ENCODE results near the gene FAM13A. TPM values are rescaled to one million over a fixed set of nuclear protein-coding genes. Genes with fewer than 3 reads are reported as not detected.

FAM13A gene
- total and polyA plus RNA-seq, 2 donors (not counting 1 experiment from before 2014, with no cell fraction given), result 0.51 to 2.1 TPM

DNA sequence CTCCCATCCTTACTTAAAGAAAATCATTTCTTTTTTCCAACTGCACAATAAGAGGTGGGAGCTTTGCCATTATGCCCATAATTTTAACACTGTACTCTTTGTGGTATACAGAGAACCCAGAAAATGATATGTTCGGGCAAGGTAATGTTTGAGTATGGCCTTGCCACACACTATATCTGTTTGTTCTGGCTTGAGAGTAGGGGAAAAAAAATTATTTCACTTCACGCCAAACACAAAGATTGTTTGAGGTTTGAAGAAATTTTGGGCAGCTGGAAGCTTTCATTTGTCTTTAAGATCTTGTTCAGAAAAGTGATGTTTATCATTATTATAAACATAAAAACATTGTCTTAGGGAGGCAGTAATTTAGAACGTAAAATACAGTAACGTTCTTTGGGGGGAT, 244.0 kb downstream of the FAM13A start:
- Histone ChIP-seq H3K27me3 (replicated peaks in 1 of 4; ENCODE audit: control extremely low read depth in 1 of 4, control insufficient read depth in 3 of 4, insufficient read depth in 4 of 4, low read length in 3 of 4) (no peaks in the 10 kb centered on the region), H3K79me2 (ENCODE audit: control insufficient read depth, insufficient read depth, low read length) (no peaks in the 10 kb centered on the region), H3K27ac (ENCODE audit: low read length in 2 of 2) (no peak overlapping the region), H3K4me2 (replicated peaks; ENCODE audit: low read depth, low read length, poor library complexity, severe bottlenecking) (no peak overlapping the region), H3K36me3 (replicated peaks in 1 of 2; ENCODE audit: control extremely low read depth in 1 of 2, control insufficient read depth in 1 of 2, extremely low read depth in 1 of 2, insufficient read depth in 2 of 2, low read length in 1 of 2) (no peaks in the 10 kb centered on the region), H3K4me1 (ENCODE audit: control insufficient read depth in 2 of 2, insufficient read depth in 2 of 2, low read length in 2 of 2) (no peaks in the 10 kb centered on the region), H3K4me3 (ENCODE audit: control extremely low read depth in 1 of 5, extremely low read depth in 1 of 5, insufficient read depth in 1 of 5, low read depth in 2 of 5, low read length in 4 of 5) (no peak overlapping the region), H2AFZ (ENCODE audit: insufficient read depth, low read depth, low read length, poor library complexity, severe bottlenecking) (no peak overlapping the region), H4K20me1 (ENCODE audit: control insufficient read depth, insufficient read depth, low read length, poor library complexity, severe bottlenecking) (no peaks in the 10 kb centered on the region), H3K9me3 (ENCODE audit: control extremely low read depth in 1 of 3, control insufficient read depth in 2 of 3, insufficient read depth in 1 of 3, low read length in 2 of 3) (no peaks in the 10 kb centered on the region), H3K9ac (ENCODE audit: low read length) (no peak overlapping the region)
- ATAC-seq (ENCODE audit: low read depth) (no peak), DNase-seq (no peak)
- Mint-ChIP-seq H3K4me3 (no peak overlapping the region), H3K27me3 (peaks cover 7% of the 10 kb centered on the region), H3K4me1 (no peaks in the 10 kb centered on the region), H3K9me3 (ENCODE audit: insufficient read depth) (no peaks in the 10 kb centered on the region), H3K27ac (no peak overlapping the region)
- intact Hi-C loops (cut with micrococcal nuclease), result no loop called here
- ChIA-PET POLR2A (no interaction called here), CTCF (interaction anchor here (0.8 kb wide), 1 partner anchor 11 kb away, joined by 3 read pairs; no protein-coding TSS in a partner anchor)
- no CpG with 5 or more reads among the region's 4 CpGs for WGBS (ENCODE audit: insufficient coverage)
- TF ChIP-seq, protein P1, sequence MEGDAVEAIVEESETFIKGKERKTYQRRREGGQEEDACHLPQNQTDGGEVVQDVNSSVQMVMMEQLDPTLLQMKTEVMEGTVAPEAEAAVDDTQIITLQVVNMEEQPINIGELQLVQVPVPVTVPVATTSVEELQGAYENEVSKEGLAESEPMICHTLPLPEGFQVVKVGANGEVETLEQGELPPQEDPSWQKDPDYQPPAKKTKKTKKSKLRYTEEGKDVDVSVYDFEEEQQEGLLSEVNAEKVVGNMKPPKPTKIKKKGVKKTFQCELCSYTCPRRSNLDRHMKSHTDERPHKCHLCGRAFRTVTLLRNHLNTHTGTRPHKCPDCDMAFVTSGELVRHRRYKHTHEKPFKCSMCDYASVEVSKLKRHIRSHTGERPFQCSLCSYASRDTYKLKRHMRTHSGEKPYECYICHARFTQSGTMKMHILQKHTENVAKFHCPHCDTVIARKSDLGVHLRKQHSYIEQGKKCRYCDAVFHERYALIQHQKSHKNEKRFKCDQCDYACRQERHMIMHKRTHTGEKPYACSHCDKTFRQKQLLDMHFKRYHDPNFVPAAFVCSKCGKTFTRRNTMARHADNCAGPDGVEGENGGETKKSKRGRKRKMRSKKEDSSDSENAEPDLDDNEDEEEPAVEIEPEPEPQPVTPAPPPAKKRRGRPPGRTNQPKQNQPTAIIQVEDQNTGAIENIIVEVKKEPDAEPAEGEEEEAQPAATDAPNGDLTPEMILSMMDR (IDR thresholded peaks at IDR 0.05), result no peak
- no peak for TF ChIP-seq EZH2 (IDR thresholded peaks at IDR 0.05; ENCODE audit: borderline replicate concordance, insufficient read depth, low read depth, low read length, poor library complexity, severe bottlenecking)

DNA sequence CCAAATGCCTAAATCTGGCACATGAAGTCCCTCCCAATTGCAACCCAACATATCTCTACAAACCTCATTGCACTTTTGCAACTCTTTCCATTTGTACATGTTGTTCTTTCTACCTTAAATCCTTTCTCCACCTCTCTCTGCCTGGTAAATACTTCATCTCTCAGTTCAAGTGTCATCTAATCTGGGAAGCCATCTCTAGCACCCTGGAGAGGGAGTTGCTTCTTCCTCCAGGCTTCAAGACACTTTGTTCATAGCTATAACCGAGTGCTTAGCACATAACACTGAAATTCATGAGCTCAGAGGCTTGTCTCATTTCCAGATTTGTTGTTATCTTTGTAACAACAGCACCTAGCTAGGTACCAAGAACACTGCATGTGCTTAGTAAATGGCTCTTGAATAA, 244.6 kb downstream of the FAM13A start:
- Histone ChIP-seq H3K4me2 (replicated peaks; ENCODE audit: low read depth, low read length, poor library complexity, severe bottlenecking) (no peak overlapping the region), H2AFZ (ENCODE audit: insufficient read depth, low read depth, low read length, poor library complexity, severe bottlenecking) (no peak overlapping the region), H3K4me1 (ENCODE audit: control insufficient read depth in 2 of 2, insufficient read depth in 2 of 2, low read length in 2 of 2) (no peaks in the 10 kb centered on the region), H3K79me2 (ENCODE audit: control insufficient read depth, insufficient read depth, low read length) (no peaks in the 10 kb centered on the region), H3K27me3 (replicated peaks in 1 of 4; ENCODE audit: control extremely low read depth in 1 of 4, control insufficient read depth in 3 of 4, insufficient read depth in 4 of 4, low read length in 3 of 4) (no peaks in the 10 kb centered on the region), H3K9me3 (ENCODE audit: control extremely low read depth in 1 of 3, control insufficient read depth in 2 of 3, insufficient read depth in 1 of 3, low read length in 2 of 3) (no peaks in the 10 kb centered on the region), H3K4me3 (ENCODE audit: control extremely low read depth in 1 of 5, extremely low read depth in 1 of 5, insufficient read depth in 1 of 5, low read depth in 2 of 5, low read length in 4 of 5) (no peak overlapping the region), H4K20me1 (ENCODE audit: control insufficient read depth, insufficient read depth, low read length, poor library complexity, severe bottlenecking) (no peaks in the 10 kb centered on the region), H3K36me3 (replicated peaks in 1 of 2; ENCODE audit: control extremely low read depth in 1 of 2, control insufficient read depth in 1 of 2, extremely low read depth in 1 of 2, insufficient read depth in 2 of 2, low read length in 1 of 2) (no peaks in the 10 kb centered on the region), H3K27ac (ENCODE audit: low read length in 2 of 2) (no peak overlapping the region), H3K9ac (ENCODE audit: low read length) (no peak overlapping the region)
- ChIA-PET POLR2A (no interaction called here), CTCF (interaction anchor here (0.8 kb wide), 1 partner anchor 11 kb away, joined by 3 read pairs; no protein-coding TSS in a partner anchor)
- Mint-ChIP-seq H3K4me1 (no peaks in the 10 kb centered on the region), H3K4me3 (no peak overlapping the region), H3K27ac (no peak overlapping the region), H3K9me3 (ENCODE audit: insufficient read depth) (no peaks in the 10 kb centered on the region), H3K27me3 (peaks cover 7% of the 10 kb centered on the region)
- no peak for TF ChIP-seq EZH2 (IDR thresholded peaks at IDR 0.05; ENCODE audit: borderline replicate concordance, insufficient read depth, low read depth, low read length, poor library complexity, severe bottlenecking)
- TF ChIP-seq, protein P1 (IDR thresholded peaks at IDR 0.05), result no peak
- ATAC-seq (ENCODE audit: low read depth) (no peak), DNase-seq (no peak)
- intact Hi-C loops (cut with micrococcal nuclease), result no loop called here
- 100% methylated on average over 1 of the region's 1 CpG for WGBS (ENCODE audit: insufficient coverage)
